HepG2 (cell line): Measurements from ENCODE around the gene CCSER1. TPM values are rescaled to one million over a fixed set of nuclear protein-coding genes. Genes with fewer than 3 reads are reported as not detected.

Experiments used
- ATAC-seq: fragments of 200-7000 bp; cut with Tn5 transposase; 3 replicates; pipeline ENCODE4 v1.9.1; 2020; ENCODE audit warnings: mild to moderate bottlenecking, moderate library complexity
- BruUV-seq: library from RNA; stranded (reverse); fragments of 400-500 nt; replicated peaks from 2 replicates; lab custom pipeline; 2021; lab: Mats Ljungman, UMichigan
- CTCF ChIA-PET: fragments of 300-600 bp; formaldehyde crosslinking; extraction: SDS; loops from one replicate; lab custom pipeline; 2021; ENCODE audit warnings: low total read pairs, inconsistent platforms, low intra/inter-chr PET ratio; lab: Yijun Ruan, JAX
- POLR2A ChIA-PET: fragments of 350-600 bp; sonication (Branson Sonifier 250); formaldehyde crosslinking; loops from one replicate; lab custom pipeline; 2020; ENCODE audit warnings: antibody characterized with exemption, inconsistent platforms; lab: Yijun Ruan, JAX
- DNase-seq: peaks from one replicate; pipeline ENCODE4 v3.0.0-alpha.2; 2015; ENCODE audit warnings: low spot score
- FAIRE-seq: peaks from 3 replicates; lab custom pipeline; 2011; peaks lifted over from hg19 to GRCh38; lab: Jason Lieb, UNC
- H2AFZ ChIP-seq: one replicate; pipeline ENCODE4 v1.6.1; 2011; ENCODE audit warnings: low read length, inconsistent platforms
- H3K27ac ChIP-seq: fragments of 300-600 bp; 3 replicates; pipeline ENCODE4 v1.8.0; 2011; ENCODE audit warnings: mixed run types, mild to moderate bottlenecking, mixed read lengths, low read length, inconsistent platforms; ENCODE audit not compliant: insufficient read depth; ENCODE audit errors: extremely low read length
- H3K27me3 ChIP-seq, 2 experiments: fragments of 200-600 bp in 1 of 2; 2 replicates in 1 of 2; 3 replicates in 1 of 2; pipeline versions ENCODE4 v1.6.0 to v1.8.0; 2011; ENCODE audit warnings: low read length in 2 of 2, mild to moderate bottlenecking in 2 of 2, moderate library complexity in 2 of 2, inconsistent platforms in 1 of 2; ENCODE audit not compliant: insufficient read depth in 2 of 2, control insufficient read depth in 1 of 2
- H3K36me3 ChIP-seq, 2 experiments: fragments of 200-600 bp in 1 of 2; replicated peaks in 1 of 2; 2 replicates in 1 of 2; 3 replicates in 1 of 2; pipeline versions ENCODE4 v1.5.1 to v1.8.0; 2011; ENCODE audit warnings: low read length in 2 of 2, inconsistent platforms in 1 of 2; ENCODE audit not compliant: insufficient read depth in 2 of 2, control insufficient read depth in 1 of 2
- H3K4me1 ChIP-seq: 2 replicates; pipeline ENCODE4 v1.5.1; 2012; ENCODE audit warnings: low read length, inconsistent platforms; ENCODE audit not compliant: insufficient read depth
- H3K4me2 ChIP-seq: 2 replicates; pipeline ENCODE4 v1.6.0; 2011; ENCODE audit warnings: low read depth, low read length, inconsistent platforms
- H3K4me3 ChIP-seq, 3 experiments: fragments of 200-600 bp in 1 of 3; sonication (generic), shearing (Covaris generic) in 1 of 3; replicated peaks in 1 of 3; 2 replicates each; pipeline ENCODE4 v1.5.1; 2011 to 2016; ENCODE audit warnings: low read length in 3 of 3, inconsistent platforms in 2 of 3, low read depth in 2 of 3, mild to moderate bottlenecking in 2 of 3, control low read depth in 1 of 3, mixed read lengths in 1 of 3; ENCODE audit not compliant: insufficient read depth in 1 of 3
- H3K79me2 ChIP-seq: one replicate; pipeline ENCODE4 v1.6.1; 2011; ENCODE audit warnings: low read length, inconsistent platforms; ENCODE audit not compliant: insufficient read depth
- H3K9ac ChIP-seq: 2 replicates; pipeline ENCODE4 v1.6.0; 2011; ENCODE audit warnings: mild to moderate bottlenecking, low read depth, low read length, inconsistent platforms; ENCODE audit not compliant: insufficient read depth
- H3K9me3 ChIP-seq: 2 replicates; pipeline ENCODE4 v1.5.1; 2012; ENCODE audit warnings: mild to moderate bottlenecking, low read length
- H4K20me1 ChIP-seq: 2 replicates; pipeline ENCODE4 v1.6.0; 2011; ENCODE audit warnings: inconsistent platforms, mild to moderate bottlenecking, low read length, moderate library complexity; ENCODE audit not compliant: insufficient read depth
- ETV6 ChIP-seq: sonication (generic); formaldehyde crosslinking; conservative IDR thresholded peaks from 2 replicates; pipeline ENCODE4 v1.4.0; 2020; ENCODE audit warnings: missing genetic modification reagents
- GABPB1 ChIP-seq: IDR thresholded peaks from 2 replicates; pipeline ENCODE4 v1.6.1; 2016; ENCODE audit warnings: mild to moderate bottlenecking, missing genetic modification reagents, moderate library complexity, missing compliant biosample characterization
- GATA4 ChIP-seq: sonication (generic); IDR thresholded peaks from 2 replicates; pipeline ENCODE4 v1.6.1; 2016; ENCODE audit warnings: antibody characterized with exemption, low read depth, borderline replicate concordance
- GTF3A ChIP-seq: sonication (generic); formaldehyde crosslinking; conservative IDR thresholded peaks from 2 replicates; pipeline ENCODE4 v1.4.0; 2020; ENCODE audit warnings: mild to moderate bottlenecking, missing genetic modification reagents
- MEF2D ChIP-seq: sonication (generic); formaldehyde crosslinking; IDR thresholded peaks from 2 replicates; pipeline ENCODE4 v1.5.1; 2020; ENCODE audit warnings: mild to moderate bottlenecking, missing genetic modification reagents
- PAWR ChIP-seq: sonication (generic); formaldehyde crosslinking; IDR thresholded peaks from 2 replicates; pipeline ENCODE4 v1.4.0; 2020; ENCODE audit warnings: missing genetic modification reagents, mild to moderate bottlenecking, borderline replicate concordance
- PAX8 ChIP-seq: sonication (generic); formaldehyde crosslinking; IDR thresholded peaks from 2 replicates; pipeline ENCODE4 v1.8.0; 2022; ENCODE audit warnings: mild to moderate bottlenecking, missing genetic modification reagents, borderline replicate concordance
- PHF8 ChIP-seq: sonication (generic); formaldehyde crosslinking; IDR thresholded peaks from 2 replicates; pipeline ENCODE4 v1.5.0; 2020; ENCODE audit warnings: missing genetic modification reagents
- TERF1 ChIP-seq: sonication (generic); formaldehyde crosslinking; IDR thresholded peaks from 2 replicates; pipeline ENCODE4 v1.8.0; 2022; ENCODE audit warnings: mild to moderate bottlenecking, missing genetic modification reagents, moderate library complexity
- WIZ ChIP-seq: sonication (generic); formaldehyde crosslinking; IDR thresholded peaks from 2 replicates; pipeline ENCODE4 v1.5.1; 2020; ENCODE audit warnings: mild to moderate bottlenecking, missing genetic modification reagents
- ZFP62 ChIP-seq: sonication (generic); formaldehyde crosslinking; IDR thresholded peaks from 2 replicates; pipeline ENCODE4 v1.4.0; 2020; ENCODE audit warnings: missing genetic modification reagents
- ZNF121 ChIP-seq: sonication (generic); formaldehyde crosslinking; IDR thresholded peaks from 2 replicates; pipeline ENCODE4 v1.5.0; 2020; ENCODE audit warnings: mild to moderate bottlenecking, missing genetic modification reagents
- ZNF3 ChIP-seq: IDR thresholded peaks from 2 replicates; pipeline ENCODE4 v1.7.0; 2017; ENCODE audit warnings: inconsistent platforms
- ZNF556 ChIP-seq: sonication (generic); formaldehyde crosslinking; IDR thresholded peaks from 2 replicates; pipeline ENCODE4 v1.4.0; 2020; ENCODE audit warnings: mild to moderate bottlenecking, missing genetic modification reagents, borderline replicate concordance
- WGBS: methylation state at CpG from one replicate; pipeline ENCODE4 v1.1.6; 2017; ENCODE audit warnings: low lambda C conversion rate; 5-methylcytosine and 5-hydroxymethylcytosine counted together
- in situ Hi-C: cut with HindIII; loops from 2 replicates; pipeline ENCODE4 v1.10.0; 2017; ENCODE audit warnings: low pct_unique_long_range_greater_than_20kb; ENCODE audit not compliant: extremely low pct_ligation_motif_present
- intact Hi-C: fragments of 100-400 bp; cut with micrococcal nuclease; formaldehyde crosslinking; loops from one replicate; pipeline ENCODE4 v1.10.0; 2022; ENCODE audit not compliant: unreplicated experiment
- polyA plus RNA-seq, 8 experiments: library from polyadenylated mRNA; depleted of rRNA in 3 of 8; stranded (reverse) in 7 of 8; unstranded in 1 of 8; fragments of >200 nt; fragmentation: Illumina TruSeq in 4 of 8; extraction: Trizol in 4 of 8; gene quantifications; 2 replicates each; pipeline versions ENCODE4 v1.2.1 to v1.2.3, GENCODE V29; 2011 to 2016; ENCODE audit warnings: low read depth in 4 of 8, missing spikeins in 1 of 8, mixed read lengths in 1 of 8; ENCODE audit not compliant: insufficient read depth in 1 of 8
- total RNA-seq, 5 experiments: library from RNA; depleted of rRNA; stranded (reverse); fragments of >200 nt; fragmentation: Illumina TruSeq; extraction: Trizol; gene quantifications; 2 replicates each; pipeline ENCODE4 v1.2.3, GENCODE V29; 2016; ENCODE audit warnings: low read depth in 1 of 5

Gene CCSER1
- total and polyA plus RNA-seq, 2 of the 13 experiments (the other 11 are each of a cell fraction or from before 2014, with no cell fraction given) = not detected

- H3K4me2 ChIP-seq = no peak overlapping the region
- H2AFZ ChIP-seq = no peak overlapping the region
- no peaks in the 10 kb centered on the region for H4K20me1 ChIP-seq
- ChIA-PET CTCF (no interaction called here), POLR2A (no interaction called here)
- intact Hi-C loops (no loop called here), in situ Hi-C loops (no loop called here)
- no peaks in the 10 kb centered on the region for H3K27me3 ChIP-seq
- H3K27ac ChIP-seq = no peak overlapping the region
- ATAC-seq (no peak), FAIRE-seq (no peak), DNase-seq (no peak)
- 0% methylated on average over 1 of the region's 1 CpG for WGBS
- H3K4me1 ChIP-seq = no peaks in the 10 kb centered on the region
- no peaks in the 10 kb centered on the region for H3K9me3 ChIP-seq
- BruUV-seq = no TSS peak
- TF ChIP-seq PAX8 (CRISPR knock-in tag) (no peak), MEF2D (no peak), PHF8 (CRISPR knock-in tag) (no peak), GTF3A (CRISPR knock-in tag) (no peak), ZNF121 (no peak), ZNF556 (CRISPR knock-in tag) (no peak), GATA4 (no peak), TERF1 (no peak), ETV6 (CRISPR knock-in tag) (no peak), GABPB1 (no peak), ZFP62 (CRISPR knock-in tag) (no peak), PAWR (no peak), ZNF3 (CRISPR knock-in tag) (no peak), WIZ (CRISPR knock-in tag) (no peak)
- H3K36me3 ChIP-seq = no peaks in the 10 kb centered on the region
- H3K9ac ChIP-seq = no peak overlapping the region
- no peaks in the 10 kb centered on the region for H3K79me2 ChIP-seq
- H3K4me3 ChIP-seq = no peak overlapping the region
Observed at GRCh38 chr4:91436556-91436955, 1309.4 kb downstream of the CCSER1 start.
